ENCODE results near the gene PCP2. TPM values are rescaled to one million over a fixed set of nuclear protein-coding genes. Genes with fewer than 3 reads are reported as not detected.
A peak's percentile ranks its signal among the peaks of the same experiment; 100 is the strongest.

Gene PCP2
- total RNA-seq = 1 to 10 TPM; 1.9 to 2.1 TPM

DNA sequence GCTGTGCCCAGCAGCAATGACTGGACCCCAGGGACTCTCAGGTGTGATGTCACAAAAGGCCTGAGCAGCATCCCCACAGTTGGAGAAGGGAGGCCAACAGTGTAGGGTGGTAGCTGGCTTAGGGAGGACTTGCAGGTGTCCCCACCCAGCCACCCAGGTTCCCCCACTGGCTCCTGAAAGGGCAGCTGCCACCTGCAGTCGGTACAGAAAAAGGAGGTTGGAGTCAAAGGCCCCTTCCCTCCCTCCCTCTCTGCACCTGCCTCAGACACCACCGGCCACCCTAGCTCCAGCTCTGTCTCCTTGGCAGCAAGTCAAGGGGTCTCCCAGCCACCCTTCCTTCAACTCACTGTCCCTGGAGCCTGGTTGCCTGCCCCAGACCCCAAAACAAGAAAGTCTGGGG lies at the start of gene PCP2:
Gene PCP2 (minus strand): TSS at position 22 of the 400 bp plus-strand sequence. CDS start 262 bp downstream, outside the sequence.
- Mint-ChIP-seq H3K27ac (no peak within 1 kb of the TSS), H3K27me3 (no peaks in the 10 kb centered on the region), H3K4me3 (no peak within 1 kb of the TSS), H3K36me3 (ENCODE audit: low read depth) (peaks cover 15% of the 10 kb centered on the region), H3K9me3 (no peaks in the 10 kb centered on the region), H3K4me1 (peaks cover 47% of the 10 kb centered on the region)
- POLR2A ChIA-PET = interaction anchor here (1.2 kb wide), 1 partner anchor 11 kb away, joined by 3 read pairs; no protein-coding TSS in a partner anchor
- CTCF ChIA-PET = no interaction called here
- DNase-seq = no peak

DNA sequence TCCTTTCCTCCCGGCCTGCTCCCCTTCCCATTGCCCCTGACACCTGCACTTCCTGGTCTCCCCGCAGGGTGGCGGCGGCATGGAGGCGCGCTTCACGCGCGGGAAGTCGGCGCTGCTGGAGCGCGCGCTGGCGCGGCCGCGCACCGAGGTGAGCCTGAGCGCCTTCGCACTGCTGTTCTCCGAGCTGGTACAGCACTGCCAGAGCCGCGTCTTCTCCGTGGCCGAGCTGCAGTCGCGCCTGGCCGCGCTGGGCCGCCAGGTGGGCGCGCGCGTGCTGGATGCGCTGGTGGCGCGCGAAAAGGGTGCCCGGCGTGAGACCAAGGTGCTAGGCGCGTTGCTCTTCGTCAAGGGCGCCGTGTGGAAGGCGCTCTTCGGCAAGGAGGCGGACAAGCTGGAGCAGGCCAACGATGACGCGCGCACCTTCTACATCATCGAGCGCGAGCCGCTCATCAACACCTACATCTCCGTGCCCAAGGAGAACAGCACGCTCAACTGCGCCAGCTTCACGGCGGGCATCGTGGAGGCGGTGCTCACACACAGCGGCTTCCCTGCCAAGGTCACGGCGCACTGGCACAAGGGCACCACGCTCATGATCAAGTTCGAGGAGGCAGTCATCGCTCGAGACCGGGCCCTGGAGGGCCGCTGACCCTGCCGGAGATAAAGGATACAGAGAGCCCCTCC lies 48.8 kb upstream of the PCP2 start:
- H3K36me3 Mint-ChIP-seq (ENCODE audit: low read depth) = peaks cover 14% of the 10 kb centered on the region
- H3K27ac Mint-ChIP-seq = no peak overlapping the region

DNA sequence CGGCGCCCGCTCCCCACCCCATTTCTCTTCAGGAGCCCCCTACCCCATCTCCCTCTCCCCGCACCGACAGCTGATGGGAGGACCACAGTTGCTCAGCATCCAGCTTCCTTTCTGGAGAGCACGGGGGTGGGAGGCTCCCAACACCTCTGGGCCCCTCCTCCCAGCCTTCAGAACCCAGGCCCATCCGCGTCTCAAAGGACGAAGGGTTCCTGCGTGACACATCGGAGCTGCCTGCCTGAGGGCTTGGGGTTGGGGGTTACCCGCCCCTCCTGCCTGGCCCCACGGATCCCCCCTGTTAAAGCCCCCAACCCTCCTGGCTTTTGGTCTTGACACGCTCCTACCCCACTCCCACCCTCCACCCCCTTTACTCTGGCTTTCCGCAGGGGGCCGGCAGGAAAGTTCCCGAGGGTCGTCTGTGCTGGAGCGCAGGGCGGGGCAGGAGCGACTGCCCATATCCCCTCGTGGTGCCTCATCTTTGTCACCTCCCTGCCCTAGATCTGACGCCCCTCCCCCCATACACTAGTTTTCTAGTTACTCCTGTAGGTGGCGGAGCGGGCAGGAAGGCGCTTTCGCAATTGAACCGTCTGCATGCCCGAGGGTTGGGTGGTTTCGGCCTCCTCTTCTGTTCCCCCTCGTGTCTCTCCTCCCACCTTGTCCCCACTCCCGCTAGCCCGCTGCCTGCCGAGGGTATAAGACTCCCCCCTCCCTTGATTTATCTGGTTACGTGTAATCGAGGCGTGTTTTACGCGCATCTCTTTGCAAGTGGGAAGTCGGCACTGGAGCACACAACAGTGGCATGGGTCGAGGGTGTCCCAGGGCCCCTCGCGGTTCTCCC lies 48.0 kb upstream of the PCP2 start:
- ChIA-PET POLR2A (interaction anchor here (0.9 to 2.7 kb wide), 9 partner anchors 17 to 221 kb away, joined by 3 to 15 read pairs (median 5); partner anchors contain the start of genes PET100, STXBP2 and XAB2), CTCF (interaction anchor here (0.6 to 3.0 kb wide), 61 partner anchors 8 to 582 kb away, joined by 3 to 55 read pairs (median 5); partner anchors contain the start of genes ARHGEF18, MAP2K7, MCOLN1 and PET100)
- Mint-ChIP-seq H3K9me3 (no peaks in the 10 kb centered on the region), H3K36me3 (ENCODE audit: low read depth) (peaks cover 14% of the 10 kb centered on the region), H3K27me3 (peaks cover 24% of the 10 kb centered on the region), H3K27ac (peak overlapping the region; percentile 84), H3K4me3 (peak overlapping the region; percentile 88), H3K4me1 (peaks cover 37% of the 10 kb centered on the region)
- peak; percentile 87 for DNase-seq

More for the DNA sequence above, 48.8 kb upstream of the PCP2 start:
- no peak for DNase-seq
- peaks cover 17% of the 10 kb centered on the region for H3K27me3 Mint-ChIP-seq
- ChIA-PET CTCF (interaction anchor here (3.0 kb wide), 1 partner anchor 118 kb away, joined by 55 read pairs; no protein-coding TSS in a partner anchor), POLR2A (interaction anchor here (2.7 kb wide), 1 partner anchor 24 kb away, joined by 15 read pairs; no protein-coding TSS in a partner anchor)
- peaks cover 31% of the 10 kb centered on the region for H3K4me1 Mint-ChIP-seq
- H3K9me3 Mint-ChIP-seq = no peaks in the 10 kb centered on the region
- peak overlapping the region; percentile 88 for H3K4me3 Mint-ChIP-seq

DNA sequence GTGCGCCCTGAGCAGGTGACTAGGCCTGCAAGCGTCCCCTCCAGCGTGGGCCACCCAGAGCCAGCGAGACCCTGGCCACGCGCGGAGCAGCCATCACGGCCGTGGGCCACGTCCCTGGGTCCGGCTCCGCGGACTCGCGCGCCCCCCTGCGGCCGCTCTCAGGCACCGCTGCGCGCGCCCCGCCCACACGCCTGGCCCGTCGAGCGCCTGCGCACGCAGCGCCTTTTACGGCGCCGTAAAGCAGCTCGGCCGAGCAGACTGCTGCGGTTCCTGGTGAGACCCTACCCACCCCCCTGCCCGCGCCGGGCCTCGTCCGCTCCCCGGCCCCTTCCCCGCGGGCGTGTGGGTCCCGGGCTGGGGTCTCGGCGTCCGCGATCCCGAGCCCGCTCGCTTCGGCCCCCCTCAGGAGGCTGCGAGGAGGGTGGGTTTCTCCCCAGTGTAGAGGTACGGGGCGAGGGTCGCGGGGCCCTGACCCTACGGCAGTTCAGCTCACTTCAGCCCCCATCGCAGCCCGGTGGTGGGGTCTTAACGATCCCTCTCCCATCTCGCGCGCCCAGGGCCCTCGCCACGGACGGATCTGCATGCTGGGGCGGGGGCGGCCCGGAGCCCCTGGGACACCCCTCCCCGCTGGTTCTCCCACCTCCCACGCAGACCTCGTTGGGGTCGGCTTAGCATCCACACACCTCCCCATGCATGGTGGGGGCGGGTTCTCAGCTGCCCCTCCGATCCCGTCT lies 47.3 kb upstream of the PCP2 start, which contains the start of gene TRAPPC5:
Gene TRAPPC5 (plus strand): TSS at position 228 of the 734 bp plus-strand sequence. CDS start 1,421 bp downstream, outside the sequence.
- Mint-ChIP-seq H3K27me3 (peaks cover 29% of the 10 kb centered on the region), H3K9me3 (no peaks in the 10 kb centered on the region), H3K36me3 (ENCODE audit: low read depth) (peaks cover 14% of the 10 kb centered on the region), H3K4me3 (peak within 1 kb of the TSS; percentile 88), H3K4me1 (peaks cover 44% of the 10 kb centered on the region), H3K27ac (peak within 1 kb of the TSS; percentile 84)
- ChIA-PET CTCF (interaction anchor here (0.6 to 3.0 kb wide), 65 partner anchors 8 to 581 kb away, joined by 3 to 55 read pairs (median 4); partner anchors contain the start of genes ARHGEF18, CD209, MAP2K7 and MCOLN1), POLR2A (interaction anchor here (0.9 to 2.7 kb wide), 10 partner anchors 18 to 221 kb away, joined by 3 to 15 read pairs (median 5); partner anchors contain the start of genes PET100, STXBP2 and XAB2)
- peak; percentile 89 for DNase-seq

DNA sequence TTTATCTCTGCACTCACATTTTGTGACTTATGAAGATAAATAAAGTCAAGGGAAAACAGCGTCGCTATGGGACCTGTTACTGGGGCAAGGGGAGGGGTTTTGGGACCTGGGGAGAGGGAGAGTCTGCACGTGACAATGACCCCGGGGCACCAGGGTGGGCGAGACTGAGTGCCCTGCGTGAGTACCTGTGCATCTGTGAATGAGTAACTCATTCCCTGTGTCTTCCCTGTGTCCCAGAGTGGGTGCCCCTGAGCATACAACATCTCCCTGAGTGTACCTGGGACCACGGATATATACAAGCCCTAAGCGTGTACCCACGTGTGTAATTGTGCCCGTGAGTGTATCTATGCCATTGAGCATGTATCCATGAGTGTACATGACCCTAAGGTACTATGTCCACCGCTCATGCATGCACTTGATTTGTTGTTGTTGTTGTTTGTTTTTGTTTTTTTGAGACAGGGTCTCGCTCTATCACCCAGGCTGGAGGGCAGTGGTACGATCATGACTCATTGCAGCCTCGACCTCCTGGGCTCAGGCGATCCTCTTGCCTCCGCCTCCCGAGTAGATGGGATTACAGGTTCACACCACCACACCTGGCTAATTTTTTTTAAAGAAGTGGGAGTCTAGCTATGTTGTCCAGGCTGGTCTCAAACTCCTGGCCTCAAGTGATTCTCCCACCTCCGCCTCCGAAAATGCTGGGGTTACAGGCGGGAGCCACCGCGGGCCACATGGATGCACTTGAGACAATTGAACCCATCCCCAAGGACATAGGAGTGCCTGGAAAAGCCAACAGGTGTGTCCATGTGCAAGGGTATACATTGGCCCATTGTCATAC lies 46.5 kb upstream of the PCP2 start:
- Mint-ChIP-seq H3K27ac (peak overlapping the region; percentile 44), H3K9me3 (no peaks in the 10 kb centered on the region), H3K4me1 (peaks cover 46% of the 10 kb centered on the region), H3K36me3 (ENCODE audit: low read depth) (peaks cover 10% of the 10 kb centered on the region), H3K4me3 (peak overlapping the region; percentile 88), H3K27me3 (peaks cover 31% of the 10 kb centered on the region)
- ChIA-PET CTCF (interaction anchor here (0.6 to 3.0 kb wide), 45 partner anchors 9 to 581 kb away, joined by 3 to 55 read pairs (median 5); partner anchors contain the start of genes ARHGEF18, CD209, MAP2K7 and MCOLN1), POLR2A (interaction anchor here (0.9 to 2.7 kb wide), 7 partner anchors 19 to 222 kb away, joined by 3 to 15 read pairs (median 5); partner anchors contain the start of genes PET100, STXBP2 and XAB2)
- no peak for DNase-seq

DNA sequence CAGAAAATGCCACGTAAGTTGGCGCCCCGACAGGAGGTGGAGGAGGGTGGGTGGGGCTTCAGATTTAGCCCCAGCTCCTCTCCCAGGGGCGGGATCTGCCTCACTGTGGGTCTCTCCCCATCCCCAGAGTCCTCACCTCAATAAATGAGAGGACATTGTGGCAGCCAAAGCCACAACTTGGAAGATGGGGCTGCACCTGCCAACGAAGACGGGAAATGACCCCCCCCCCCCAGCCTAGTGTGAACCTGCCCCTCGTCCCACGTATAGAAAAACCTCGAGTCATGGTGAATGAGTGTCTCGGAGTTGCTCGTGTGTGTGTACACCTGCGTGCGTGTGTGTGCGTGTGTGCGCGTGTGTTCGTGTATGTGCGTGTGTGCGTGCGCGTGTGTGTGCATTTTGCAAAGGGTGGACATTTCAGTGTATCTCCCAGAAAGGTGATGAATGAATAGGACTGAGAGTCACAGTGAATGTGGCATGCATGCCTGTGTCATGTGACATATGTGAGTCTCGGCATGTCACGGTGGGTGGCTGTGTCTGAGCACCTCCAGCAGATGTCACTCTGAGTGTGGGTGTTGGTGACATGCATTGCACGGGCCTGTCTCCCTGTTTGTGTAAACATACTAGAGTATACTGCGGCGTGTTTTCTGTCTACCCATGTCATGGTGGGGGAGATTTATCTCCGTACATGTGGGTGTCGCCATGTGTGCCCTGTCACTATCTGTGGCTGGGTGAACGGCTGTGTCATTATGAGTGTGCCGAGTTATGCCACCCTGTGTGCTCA lies 45.6 kb upstream of the PCP2 start:
- peaks cover 10% of the 10 kb centered on the region for H3K36me3 Mint-ChIP-seq (ENCODE audit: low read depth)
- H3K9me3 Mint-ChIP-seq = peaks cover 4% of the 10 kb centered on the region
- H3K4me1 Mint-ChIP-seq = peaks cover 51% of the 10 kb centered on the region
- H3K4me3 Mint-ChIP-seq = peak overlapping the region; percentile 88
- DNase-seq = peak; percentile 71
- peak overlapping the region; percentile 44 for H3K27ac Mint-ChIP-seq
- peaks cover 36% of the 10 kb centered on the region for H3K27me3 Mint-ChIP-seq
- POLR2A ChIA-PET = interaction anchor here (0.8 kb wide), 1 partner anchor 50 kb away, joined by 3 read pairs; the partner anchor contains the start of genes PET100 and XAB2
- CTCF ChIA-PET = interaction anchor here (0.7 to 1.7 kb wide), 3 partner anchors 27 to 121 kb away, joined by 3 to 5 read pairs (median 4); no protein-coding TSS in a partner anchor

DNA sequence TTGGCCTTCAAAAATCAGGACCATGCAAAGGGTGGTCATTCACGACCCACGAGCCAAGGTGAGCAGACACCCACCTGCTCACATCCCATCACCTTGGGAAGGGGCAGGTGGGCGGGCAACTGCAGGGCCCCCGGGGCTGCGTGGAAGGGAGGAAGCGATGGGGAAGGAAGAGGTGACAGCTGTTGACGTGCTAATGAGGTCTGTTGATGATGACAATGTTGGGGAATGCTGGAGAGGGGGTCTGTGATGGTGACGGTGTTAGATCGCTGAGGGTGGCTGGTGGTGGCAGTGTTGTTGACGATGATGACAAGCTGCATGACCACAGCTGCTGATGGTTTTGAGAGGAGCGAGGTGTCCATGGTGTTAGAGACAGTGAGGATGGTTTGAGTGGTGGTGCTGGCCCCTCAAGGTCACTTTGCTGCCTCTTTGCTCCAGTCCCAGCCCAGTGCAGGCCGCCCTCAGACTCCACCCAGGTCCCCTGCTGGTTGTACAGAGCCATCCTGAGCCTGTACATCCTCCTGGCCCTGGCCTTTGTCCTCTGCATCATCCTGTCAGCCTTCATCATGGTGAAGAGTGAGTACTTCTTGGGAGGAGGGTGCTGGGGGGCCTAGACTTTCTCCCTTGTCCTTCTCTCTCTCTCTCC lies 44.3 kb upstream of the PCP2 start:
- Mint-ChIP-seq H3K4me1 (peaks cover 54% of the 10 kb centered on the region), H3K4me3 (no peak overlapping the region)
- POLR2A ChIA-PET = interaction anchor here (1.1 to 1.7 kb wide), 2 partner anchors 28 to 122 kb away, joined by 3 to 4 read pairs; no protein-coding TSS in a partner anchor

DNA sequence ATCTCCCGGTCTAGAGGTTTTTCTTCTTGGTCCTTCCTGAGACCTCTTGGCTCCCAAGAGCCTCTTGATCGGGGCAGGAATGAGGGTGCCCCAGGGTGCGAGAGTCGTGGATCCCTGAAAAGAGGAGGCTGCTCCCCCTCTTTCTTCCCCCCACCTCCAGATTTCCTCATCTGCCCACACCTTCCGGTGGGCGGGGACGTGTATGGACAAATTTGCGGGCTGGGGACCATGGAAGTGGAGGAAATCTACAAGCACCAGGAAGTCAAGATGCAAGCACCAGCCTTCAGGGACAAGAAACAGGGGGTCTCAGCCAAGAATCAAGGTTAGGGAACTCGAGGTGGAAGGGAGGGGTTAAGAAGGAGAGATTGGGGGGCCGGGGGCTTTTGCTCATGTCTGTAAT lies 43.3 kb upstream of the PCP2 start, which contains the start of gene MCEMP1:
Gene MCEMP1 (plus strand): TSS at position 237 of the 400 bp plus-strand sequence. CDS start 31 bp downstream, at position 268.
- CTCF ChIA-PET = interaction anchor here (0.9 to 1.8 kb wide), 3 partner anchors 10 to 125 kb away, joined by 3 to 7 read pairs (median 4); no protein-coding TSS in a partner anchor
- Mint-ChIP-seq H3K9me3 (peaks cover 7% of the 10 kb centered on the region), H3K27ac (no peak within 1 kb of the TSS), H3K4me3 (no peak within 1 kb of the TSS), H3K27me3 (peaks cover 42% of the 10 kb centered on the region), H3K4me1 (peaks cover 53% of the 10 kb centered on the region), H3K36me3 (ENCODE audit: low read depth) (no peaks in the 10 kb centered on the region)
- POLR2A ChIA-PET = interaction anchor here (1.1 to 1.7 kb wide), 2 partner anchors 28 to 123 kb away, joined by 3 to 4 read pairs; no protein-coding TSS in a partner anchor
- no peak for DNase-seq

More for the DNA sequence above, 44.3 kb upstream of the PCP2 start:
- Mint-ChIP-seq H3K36me3 (ENCODE audit: low read depth) (peaks cover 4% of the 10 kb centered on the region), H3K27ac (no peak overlapping the region), H3K9me3 (peaks cover 7% of the 10 kb centered on the region), H3K27me3 (peaks cover 39% of the 10 kb centered on the region)
- DNase-seq = no peak
- CTCF ChIA-PET = interaction anchor here (1.7 kb wide), 1 partner anchor 109 kb away, joined by 5 read pairs; no protein-coding TSS in a partner anchor

DNA sequence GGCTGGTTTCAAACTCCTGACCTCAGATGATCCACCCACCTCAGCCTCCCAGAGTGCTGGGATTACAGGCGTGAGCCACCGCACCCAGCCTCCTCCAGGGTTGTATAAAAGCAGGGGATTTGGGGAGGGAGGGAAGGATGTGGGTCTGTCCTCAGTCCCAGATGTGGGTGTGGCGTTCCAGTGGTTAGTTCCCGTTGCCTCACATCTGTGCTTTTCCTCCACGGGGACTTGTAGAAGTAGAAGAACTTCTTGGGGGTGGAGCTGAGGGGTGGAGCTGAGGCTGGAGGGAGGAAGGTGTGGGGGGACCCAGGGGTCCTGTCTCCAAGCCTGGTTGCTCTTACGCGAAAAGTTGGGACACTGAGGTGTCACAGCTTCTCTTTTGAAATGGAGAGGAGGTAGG lies 42.9 kb upstream of the PCP2 start:
- POLR2A ChIA-PET = no interaction called here

More for the DNA sequence above, 42.9 kb upstream of the PCP2 start:
- CTCF ChIA-PET = interaction anchor here (0.9 to 1.8 kb wide), 3 partner anchors 10 to 125 kb away, joined by 3 to 7 read pairs (median 4); no protein-coding TSS in a partner anchor
- Mint-ChIP-seq H3K27me3 (peaks cover 46% of the 10 kb centered on the region), H3K36me3 (ENCODE audit: low read depth) (no peaks in the 10 kb centered on the region), H3K4me3 (no peak overlapping the region), H3K4me1 (peaks cover 49% of the 10 kb centered on the region), H3K9me3 (peaks cover 7% of the 10 kb centered on the region), H3K27ac (no peak overlapping the region)
- DNase-seq = no peak

Measured in activated CD4-positive, alpha-beta memory T cell treated with anti-CD3 and anti-CD28 coated beads, Interleukin-2, amount 10 ng/mL, durations not matched to agents 7 days and 5 days (primary cell).